ENCODE results near the gene ARHGAP18. TPM values are rescaled to one million over a fixed set of nuclear protein-coding genes. Genes with fewer than 3 reads are reported as not detected.

The ARHGAP18 gene
- total and polyA plus RNA-seq, 7 donors = 1.6 to 6.8 (median 5.5) TPM

DNA sequence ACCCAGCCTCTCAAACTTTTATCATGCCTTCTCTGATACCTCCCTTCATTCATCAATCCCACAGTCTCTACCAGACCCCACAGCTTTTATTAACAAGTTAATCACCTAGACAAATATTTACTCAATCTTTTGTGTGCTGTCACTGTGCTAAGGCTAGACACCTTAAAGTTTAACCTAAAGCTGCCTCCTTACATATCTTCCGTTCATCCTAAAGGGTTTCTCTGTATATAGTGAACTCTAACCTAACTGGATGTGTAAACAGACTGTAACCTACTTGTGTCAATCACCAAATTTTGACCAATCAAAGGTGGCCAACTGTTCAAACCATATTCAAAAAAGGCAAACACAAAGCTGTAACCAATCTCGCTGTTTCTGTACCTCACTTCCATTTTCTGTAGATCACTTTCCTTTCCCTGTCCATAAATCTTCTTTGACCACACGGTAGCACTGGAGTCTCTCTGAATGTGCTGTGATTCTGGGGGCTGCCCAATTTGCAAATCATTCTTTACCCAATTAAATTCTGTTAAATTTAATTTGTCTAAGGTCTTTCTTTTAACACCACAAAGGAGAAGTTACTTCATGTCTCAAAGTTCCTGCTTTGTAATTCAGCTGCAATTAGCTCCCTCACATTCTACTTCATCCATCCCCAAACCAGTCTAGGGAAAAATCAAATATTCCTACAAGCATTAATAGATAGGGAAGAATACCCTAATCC, 72.5 kb downstream of the ARHGAP18 start:
- peaks cover 0 to 20% of the 10 kb centered on the region in 2 donors for H3K36me3 ChIP-seq (ENCODE audit: insufficient read depth in 1 of 2, low read depth in 1 of 2)
- no peak for DNase-seq
- intact Hi-C loops (cut with DNase I) = no loop called here
- H3K27ac ChIP-seq = no peak overlapping the region
- H3K4me1 ChIP-seq = peaks cover 27% of the 10 kb centered on the region
- TF ChIP-seq, protein P1, sequence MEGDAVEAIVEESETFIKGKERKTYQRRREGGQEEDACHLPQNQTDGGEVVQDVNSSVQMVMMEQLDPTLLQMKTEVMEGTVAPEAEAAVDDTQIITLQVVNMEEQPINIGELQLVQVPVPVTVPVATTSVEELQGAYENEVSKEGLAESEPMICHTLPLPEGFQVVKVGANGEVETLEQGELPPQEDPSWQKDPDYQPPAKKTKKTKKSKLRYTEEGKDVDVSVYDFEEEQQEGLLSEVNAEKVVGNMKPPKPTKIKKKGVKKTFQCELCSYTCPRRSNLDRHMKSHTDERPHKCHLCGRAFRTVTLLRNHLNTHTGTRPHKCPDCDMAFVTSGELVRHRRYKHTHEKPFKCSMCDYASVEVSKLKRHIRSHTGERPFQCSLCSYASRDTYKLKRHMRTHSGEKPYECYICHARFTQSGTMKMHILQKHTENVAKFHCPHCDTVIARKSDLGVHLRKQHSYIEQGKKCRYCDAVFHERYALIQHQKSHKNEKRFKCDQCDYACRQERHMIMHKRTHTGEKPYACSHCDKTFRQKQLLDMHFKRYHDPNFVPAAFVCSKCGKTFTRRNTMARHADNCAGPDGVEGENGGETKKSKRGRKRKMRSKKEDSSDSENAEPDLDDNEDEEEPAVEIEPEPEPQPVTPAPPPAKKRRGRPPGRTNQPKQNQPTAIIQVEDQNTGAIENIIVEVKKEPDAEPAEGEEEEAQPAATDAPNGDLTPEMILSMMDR (IDR thresholded peaks at IDR 0.05) = no peak
- H3K4me3 ChIP-seq = no peak overlapping the region
- no peaks in the 10 kb centered on the region for H3K27me3 ChIP-seq (ENCODE audit: insufficient read depth in 3 of 3, low read length in 2 of 3)
- ATAC-seq = no peak
- 84 to 91% (median 89%) methylated on average over 3 of the region's 3 CpGs for WGBS, 3 donors
- no peaks in the 10 kb centered on the region for H3K9me3 ChIP-seq

DNA sequence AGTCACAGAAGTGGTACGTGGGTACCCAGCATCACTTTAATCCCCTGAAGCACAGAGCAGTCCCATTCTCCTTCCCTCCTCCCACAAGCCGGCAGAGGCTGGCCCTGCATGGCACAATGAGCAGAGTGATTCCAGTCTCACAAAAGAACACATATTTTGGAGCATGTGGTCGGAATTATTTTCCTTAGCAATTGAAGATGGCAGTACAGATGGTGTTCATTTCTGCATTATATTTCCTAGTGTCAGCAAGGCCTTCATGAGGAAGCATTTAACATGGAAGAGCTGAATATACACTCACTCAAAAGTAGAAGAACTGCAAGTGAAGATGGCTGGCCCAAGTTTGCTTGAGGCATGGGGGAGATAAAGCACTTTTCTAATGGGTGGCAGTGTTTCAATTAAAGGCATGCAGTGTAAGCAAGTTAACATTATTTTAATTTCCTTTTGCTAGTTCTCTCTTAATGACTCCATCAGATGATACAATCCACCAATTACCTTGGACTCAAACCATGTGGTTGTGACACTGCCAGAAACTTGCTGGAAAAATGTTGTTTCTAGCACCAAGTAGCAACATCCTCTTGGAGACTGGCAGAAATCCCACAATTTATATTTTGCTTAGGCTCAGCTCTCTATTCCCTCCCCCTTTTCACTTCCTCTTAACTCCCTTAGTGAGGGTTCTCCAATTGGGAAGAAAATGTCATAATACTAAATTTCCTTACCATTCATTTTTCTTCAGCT, 74.4 kb downstream of the ARHGAP18 start:
- intact Hi-C loops (cut with DNase I) = no loop called here
- Histone ChIP-seq H3K4me1 (peaks cover 26% of the 10 kb centered on the region), H3K9me3 (no peaks in the 10 kb centered on the region), H3K36me3 (ENCODE audit: insufficient read depth in 1 of 2, low read depth in 1 of 2) (peaks cover 0 to 20% of the 10 kb centered on the region in 2 donors), H3K27ac (no peak overlapping the region), H3K27me3 (ENCODE audit: insufficient read depth in 3 of 3, low read length in 2 of 3) (no peaks in the 10 kb centered on the region), H3K4me3 (no peak overlapping the region)
- ATAC-seq (no peak), DNase-seq (no peak)
- TF ChIP-seq, protein P1 (IDR thresholded peaks at IDR 0.05) = no peak
- 89 to 94% (median 89%) methylated on average over 3 of the region's 3 CpGs for WGBS, 3 donors

- no peaks in the 10 kb centered on the region for H3K9me3 ChIP-seq
- no peaks in the 10 kb centered on the region for H3K27me3 ChIP-seq (ENCODE audit: insufficient read depth in 3 of 3, low read length in 2 of 3)
- H3K27ac ChIP-seq = peak overlapping the region; percentile 54
- peaks cover 0 to 20% of the 10 kb centered on the region in 2 donors for H3K36me3 ChIP-seq (ENCODE audit: insufficient read depth in 1 of 2, low read depth in 1 of 2)
- DNase-seq (no peak), ATAC-seq (peak in 1 of 4 donors; percentile 54)
- WGBS, 3 donors = 91 to 95% (median 94%) methylated on average over 4 of the region's 4 CpGs
- H3K4me3 ChIP-seq = no peak overlapping the region
- peaks cover 26% of the 10 kb centered on the region for H3K4me1 ChIP-seq
- TF ChIP-seq, protein P1 (IDR thresholded peaks at IDR 0.05) = no peak
- intact Hi-C loops (cut with DNase I) = no loop called here
Observed at GRCh38 chr6:129634411-129635230, 75.4 kb downstream of the ARHGAP18 start.

GRCh38 chr6:129633529-129633928, 76.4 kb downstream of the ARHGAP18 start:
- no peaks in the 10 kb centered on the region for H3K27me3 ChIP-seq (ENCODE audit: insufficient read depth in 3 of 3, low read length in 2 of 3)
- H3K4me3 ChIP-seq = no peak overlapping the region
- H3K4me1 ChIP-seq = peaks cover 26% of the 10 kb centered on the region
- TF ChIP-seq, protein P1 (IDR thresholded peaks at IDR 0.05) = no peak
- DNase-seq (no peak), ATAC-seq (no peak)
- no peaks in the 10 kb centered on the region for H3K9me3 ChIP-seq
- 96 to 97% (median 97%) methylated on average over 3 of the region's 3 CpGs for WGBS, 3 donors
- no peak overlapping the region for H3K27ac ChIP-seq
- intact Hi-C loops (cut with DNase I) = no loop called here
- H3K36me3 ChIP-seq (ENCODE audit: insufficient read depth in 1 of 2, low read depth in 1 of 2) = peaks cover 0 to 27% of the 10 kb centered on the region in 2 donors

Data from psoas muscle (tissue), 8 donors.